Effector memory CD8-positive, alpha-beta T cell (primary cell): ENCODE measurements around the gene MPPED2.

ENCODE experiments used
- ATAC-seq: fragments of 150-1000 bp; cut with Tn5 transposase; replicated peaks from 2 replicates; pipeline ENCODE4 v1.10.0; 2021; ENCODE audit warnings: mild to moderate bottlenecking, moderate library complexity
- DNase-seq, 3 experiments: peaks; one replicate each; pipeline ENCODE4 v3.0.0; 2021
- H3K27ac Mint-ChIP-seq, 2 donors: one replicate each; pipeline ENCODE4 v1.8.0; 2022; ENCODE audit warnings: mild to moderate bottlenecking in 2 of 2, mixed read lengths in 2 of 2, moderate library complexity in 2 of 2
- H3K27me3 Mint-ChIP-seq, 2 donors: one replicate each; pipeline ENCODE4 v1.8.0; 2022; ENCODE audit warnings: mixed read lengths in 2 of 2
- H3K36me3 Mint-ChIP-seq: one replicate; pipeline ENCODE4 v1.8.0; 2022; ENCODE audit warnings: mild to moderate bottlenecking, moderate library complexity, mixed read lengths; ENCODE audit not compliant: insufficient read depth
- H3K4me1 Mint-ChIP-seq, 2 donors: one replicate each; pipeline ENCODE4 v1.8.0; 2022; ENCODE audit warnings: low read depth in 2 of 2, mixed read lengths in 2 of 2
- H3K4me3 Mint-ChIP-seq, 2 donors: one replicate each; pipeline ENCODE4 v1.8.0; 2022; ENCODE audit warnings: mild to moderate bottlenecking in 2 of 2, mixed read lengths in 2 of 2, moderate library complexity in 2 of 2
- H3K9me3 Mint-ChIP-seq, 2 donors: one replicate each; pipeline ENCODE4 v1.8.0; 2022; ENCODE audit warnings: mixed read lengths in 2 of 2

The MPPED2 gene

DNA sequence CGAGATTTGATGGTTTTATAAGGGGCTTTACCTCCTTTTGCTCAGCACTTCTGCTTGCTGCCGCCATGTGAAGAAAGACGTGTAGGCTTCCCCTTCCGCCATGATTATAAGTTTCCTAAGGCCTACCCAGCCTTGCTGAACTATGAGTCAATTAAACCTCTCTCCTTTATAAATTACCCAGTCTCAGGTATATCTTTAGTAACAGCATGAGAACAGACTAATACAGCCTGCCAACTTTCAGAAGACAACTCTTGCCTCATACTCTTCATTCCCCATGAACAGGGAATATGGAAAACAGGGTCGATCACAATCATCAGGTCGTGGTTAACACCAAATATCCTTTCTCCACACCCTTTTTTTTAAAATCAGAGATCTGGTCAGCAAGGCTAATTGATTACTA is 83.0 kb downstream of the MPPED2 start:
- H3K27me3 Mint-ChIP-seq, result peaks cover 0 to 7% of the 10 kb centered on the region in 2 donors

DNA sequence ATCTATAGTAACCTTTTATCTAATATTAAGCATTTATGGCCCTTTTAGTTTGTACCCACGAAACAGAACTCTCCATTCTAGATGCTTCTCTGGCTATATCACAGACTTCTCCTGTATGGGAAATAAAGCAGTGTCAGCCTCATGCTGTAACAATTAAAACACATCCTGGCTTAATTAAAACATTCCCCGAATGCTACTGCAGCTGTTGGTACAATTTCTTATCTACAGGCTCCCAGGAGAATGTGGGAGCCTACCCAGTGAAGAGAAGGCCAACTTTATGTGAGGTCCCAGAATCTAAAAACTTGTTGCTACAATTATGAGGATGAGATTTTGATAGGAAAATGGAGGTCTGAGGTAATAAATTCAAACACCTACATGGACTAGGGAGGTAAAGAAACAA is 83.8 kb downstream of the MPPED2 start:
- Mint-ChIP-seq H3K36me3 (no peaks in the 10 kb centered on the region), H3K27me3 (peaks cover 0 to 7% of the 10 kb centered on the region in 2 donors)

More for the DNA sequence above, 83.0 kb downstream of the MPPED2 start:
- no peak overlapping the region for H3K4me3 Mint-ChIP-seq
- no peaks in the 10 kb centered on the region for H3K4me1 Mint-ChIP-seq
- H3K36me3 Mint-ChIP-seq, result no peaks in the 10 kb centered on the region
- H3K27ac Mint-ChIP-seq, result no peak overlapping the region
- peaks cover 2 to 7% of the 10 kb centered on the region in 2 donors for H3K9me3 Mint-ChIP-seq
- no peak for DNase-seq
- ATAC-seq, result no peak

DNA sequence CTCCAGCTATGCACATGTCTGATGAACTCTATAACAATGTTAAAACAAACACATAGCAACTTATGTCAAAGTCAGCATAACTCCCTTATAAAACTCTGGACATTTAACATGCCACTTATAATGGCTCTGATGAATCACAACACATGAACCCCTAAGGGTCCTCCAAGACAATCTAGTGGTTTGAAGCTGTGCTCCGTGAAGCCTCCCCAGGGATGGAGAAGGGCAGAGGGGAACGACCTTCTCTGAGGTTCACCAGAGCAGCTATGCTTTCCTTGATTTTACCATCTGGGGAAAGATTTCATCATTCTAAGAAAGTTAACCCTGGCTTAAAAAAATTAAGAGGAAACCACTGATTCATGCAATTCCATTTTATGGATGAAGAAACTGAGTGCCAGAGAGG is 84.4 kb downstream of the MPPED2 start:
- no peak for DNase-seq
- Mint-ChIP-seq H3K4me1 (no peaks in the 10 kb centered on the region), H3K27ac (no peak overlapping the region), H3K27me3 (peaks cover 0 to 7% of the 10 kb centered on the region in 2 donors), H3K36me3 (no peaks in the 10 kb centered on the region), H3K9me3 (peaks cover 2 to 7% of the 10 kb centered on the region in 2 donors), H3K4me3 (no peak overlapping the region)
- ATAC-seq, result no peak

More for the DNA sequence above, 83.8 kb downstream of the MPPED2 start:
- H3K9me3 Mint-ChIP-seq, result peaks cover 2 to 7% of the 10 kb centered on the region in 2 donors
- H3K27ac Mint-ChIP-seq, result no peak overlapping the region
- ATAC-seq (no peak), DNase-seq (no peak)
- no peak overlapping the region for H3K4me3 Mint-ChIP-seq
- no peaks in the 10 kb centered on the region for H3K4me1 Mint-ChIP-seq

DNA sequence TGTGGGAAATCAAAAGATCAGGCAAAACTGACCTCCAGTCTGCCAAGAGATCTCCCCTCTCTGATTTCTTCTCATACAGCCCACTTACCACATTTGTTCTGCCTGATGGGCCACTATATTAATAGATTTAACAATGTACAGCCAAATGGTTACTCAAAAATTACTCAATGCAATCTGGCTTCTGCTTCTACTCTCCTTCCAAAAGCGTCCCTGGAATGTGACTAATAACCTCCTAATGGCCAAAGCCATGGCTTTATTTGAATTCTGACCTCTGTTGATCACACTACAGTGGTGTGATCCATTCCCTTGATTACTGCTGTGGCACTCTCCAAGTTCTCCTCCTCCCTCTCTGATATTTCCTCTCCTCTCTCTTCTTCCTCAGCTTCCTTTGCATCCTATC is 86.2 kb downstream of the MPPED2 start:
- no peaks in the 10 kb centered on the region for H3K4me1 Mint-ChIP-seq
- H3K9me3 Mint-ChIP-seq, result peaks cover 2 to 7% of the 10 kb centered on the region in 2 donors
- no peak overlapping the region for H3K4me3 Mint-ChIP-seq
- peaks cover 0 to 2% of the 10 kb centered on the region in 2 donors for H3K27me3 Mint-ChIP-seq
- no peak overlapping the region for H3K27ac Mint-ChIP-seq
- no peaks in the 10 kb centered on the region for H3K36me3 Mint-ChIP-seq
- no peak for ATAC-seq
- DNase-seq, result no peak

DNA sequence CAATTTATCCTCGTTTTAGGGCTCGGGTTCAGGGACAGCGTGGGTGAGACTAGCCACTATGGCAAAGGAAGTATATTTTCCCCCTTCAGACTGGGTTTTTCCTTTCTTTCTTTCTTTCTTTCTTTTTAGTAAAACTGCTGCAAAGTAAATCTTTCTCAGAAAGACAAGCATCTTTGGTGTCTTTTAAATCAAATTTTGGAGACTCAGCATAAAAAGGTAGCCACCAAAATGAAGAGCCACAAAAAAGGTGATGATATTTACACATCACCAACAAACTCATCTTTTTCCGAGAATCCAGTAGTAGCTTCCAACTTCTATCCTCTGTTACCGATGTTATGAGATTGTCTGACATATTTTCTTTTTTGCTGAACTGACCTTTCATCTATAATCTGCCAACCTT is 88.6 kb downstream of the MPPED2 start:
- Mint-ChIP-seq H3K27me3 (no peaks in the 10 kb centered on the region), H3K27ac (no peak overlapping the region), H3K9me3 (peaks cover 2 to 7% of the 10 kb centered on the region in 2 donors), H3K4me1 (no peaks in the 10 kb centered on the region), H3K36me3 (no peaks in the 10 kb centered on the region), H3K4me3 (no peak overlapping the region)
- DNase-seq (no peak), ATAC-seq (no peak)

DNA sequence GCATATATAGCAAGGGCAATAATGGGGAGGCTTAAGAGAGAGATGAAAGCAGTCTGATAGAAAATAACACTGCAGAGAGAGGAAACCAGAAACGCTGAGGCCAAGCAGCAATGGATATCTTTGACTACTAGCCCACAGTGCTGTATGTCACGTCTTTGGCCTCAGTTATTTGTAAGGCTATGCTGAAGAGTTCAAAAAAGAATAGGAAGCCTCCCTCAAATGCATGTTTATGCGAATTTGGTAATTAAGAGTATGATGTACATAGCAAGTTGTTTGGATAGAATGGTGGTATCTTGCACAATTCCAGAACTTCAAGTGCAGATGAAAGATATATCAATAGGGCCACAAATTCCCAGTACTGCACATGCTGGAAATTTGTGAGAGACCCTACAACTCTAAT is 89.2 kb downstream of the MPPED2 start:
- Mint-ChIP-seq H3K9me3 (peaks cover 2 to 7% of the 10 kb centered on the region in 2 donors), H3K4me1 (no peaks in the 10 kb centered on the region), H3K27ac (no peak overlapping the region), H3K36me3 (no peaks in the 10 kb centered on the region), H3K27me3 (no peaks in the 10 kb centered on the region), H3K4me3 (no peak overlapping the region)
- DNase-seq (no peak), ATAC-seq (no peak)

DNA sequence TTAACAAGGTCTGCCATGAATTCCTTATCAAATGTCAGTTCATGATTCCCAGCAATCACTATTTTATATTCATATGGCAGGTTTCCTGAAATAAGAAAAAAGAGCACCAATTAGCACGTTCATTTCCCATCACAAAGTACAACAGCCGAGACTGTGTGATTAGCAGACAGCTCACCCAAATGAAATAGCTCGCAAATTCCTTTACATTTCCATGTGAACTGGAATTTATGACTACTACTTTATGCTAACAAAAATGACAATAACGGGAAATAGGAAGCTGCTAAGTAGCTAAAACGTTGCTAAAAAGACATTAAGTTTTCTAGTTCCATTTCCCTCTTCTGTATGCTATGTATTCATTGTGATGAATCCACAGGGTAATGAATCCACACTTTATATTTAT is 90.7 kb downstream of the MPPED2 start:
- ATAC-seq (no peak), DNase-seq (no peak)
- peaks cover 2 to 6% of the 10 kb centered on the region in 2 donors for H3K9me3 Mint-ChIP-seq
- no peaks in the 10 kb centered on the region for H3K4me1 Mint-ChIP-seq
- no peaks in the 10 kb centered on the region for H3K27me3 Mint-ChIP-seq
- no peaks in the 10 kb centered on the region for H3K36me3 Mint-ChIP-seq
- no peak overlapping the region for H3K4me3 Mint-ChIP-seq
- no peak overlapping the region for H3K27ac Mint-ChIP-seq

DNA sequence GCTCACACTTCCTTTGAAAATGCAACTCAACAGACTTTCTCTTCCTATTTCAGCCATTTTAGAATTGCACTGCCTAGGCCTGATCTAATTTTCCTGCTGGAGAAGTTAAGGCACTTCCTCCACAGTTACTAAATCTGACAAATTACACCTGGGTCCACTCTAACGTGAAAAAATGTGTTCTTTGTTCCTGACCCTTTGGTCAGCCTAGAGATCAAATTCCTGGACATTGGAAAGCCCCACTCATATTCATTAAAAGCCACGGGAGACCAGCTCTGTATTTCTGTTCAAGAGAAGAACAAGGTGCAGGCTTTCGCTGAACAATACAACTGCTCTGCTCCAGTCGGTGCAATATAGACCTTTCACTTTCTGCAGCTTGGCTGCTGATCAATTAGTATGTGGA is 96.6 kb downstream of the MPPED2 start:
- no peaks in the 10 kb centered on the region for H3K9me3 Mint-ChIP-seq

DNA sequence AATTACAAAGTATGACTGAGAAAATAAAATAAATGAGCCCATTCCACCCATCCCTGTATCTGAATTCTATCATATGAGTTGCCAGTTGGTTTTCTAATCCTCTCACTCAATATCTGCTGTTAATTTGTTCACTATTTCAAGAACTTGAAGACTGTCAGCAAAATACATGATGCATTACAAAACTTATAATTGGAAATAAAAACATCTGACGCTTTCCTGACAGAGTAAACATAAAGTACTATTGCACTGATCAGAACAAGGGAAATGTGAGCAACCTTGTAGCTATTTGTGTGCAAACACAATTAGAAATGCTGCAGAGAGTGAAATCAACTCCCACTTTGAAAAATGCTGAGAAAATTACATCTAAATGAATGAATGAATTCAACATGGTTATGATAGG is 97.1 kb downstream of the MPPED2 start:
- no peak overlapping the region for H3K27ac Mint-ChIP-seq
- no peak overlapping the region for H3K4me3 Mint-ChIP-seq
- H3K4me1 Mint-ChIP-seq, result no peaks in the 10 kb centered on the region
- no peak for DNase-seq
- H3K27me3 Mint-ChIP-seq, result no peaks in the 10 kb centered on the region
- no peaks in the 10 kb centered on the region for H3K36me3 Mint-ChIP-seq
- ATAC-seq, result no peak
- no peaks in the 10 kb centered on the region for H3K9me3 Mint-ChIP-seq

More for the DNA sequence above, 96.6 kb downstream of the MPPED2 start:
- no peak overlapping the region for H3K4me3 Mint-ChIP-seq
- H3K27me3 Mint-ChIP-seq, result no peaks in the 10 kb centered on the region
- H3K4me1 Mint-ChIP-seq, result no peaks in the 10 kb centered on the region
- H3K36me3 Mint-ChIP-seq, result no peaks in the 10 kb centered on the region
- H3K27ac Mint-ChIP-seq, result no peak overlapping the region
- DNase-seq (no peak), ATAC-seq (no peak)

DNA sequence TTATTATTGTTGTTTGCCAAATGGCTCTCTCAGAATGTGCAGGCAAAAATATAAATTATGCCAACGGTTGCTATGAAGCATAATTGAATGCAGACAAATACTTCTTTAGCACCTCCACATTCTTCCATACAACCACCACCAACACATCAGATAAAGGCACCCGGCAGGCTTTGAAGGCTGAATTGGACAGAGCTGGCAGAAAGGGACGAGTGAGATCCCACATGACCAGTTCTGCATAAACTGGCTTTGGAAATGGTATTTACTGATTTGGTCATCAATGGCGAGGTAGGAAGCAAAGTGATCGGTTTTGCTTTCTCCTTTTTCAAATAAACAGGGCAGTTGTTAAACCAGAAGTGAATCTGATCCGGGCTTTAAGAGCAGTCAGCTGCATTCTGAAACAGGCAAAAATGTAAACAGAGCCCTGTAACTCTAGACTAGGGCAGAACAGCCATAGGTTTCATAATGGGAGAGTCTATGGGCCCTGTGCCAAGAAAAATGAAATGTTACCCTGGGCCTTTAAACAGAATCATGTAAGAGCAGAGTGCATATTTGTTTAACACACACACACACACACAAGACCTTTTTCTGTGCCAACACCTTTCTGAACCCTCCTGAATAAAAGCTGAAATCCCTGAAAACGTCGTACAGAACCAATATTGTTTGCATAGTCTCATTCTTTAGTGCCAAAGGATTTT is 97.7 kb downstream of the MPPED2 start:
- Mint-ChIP-seq H3K4me3 (no peak overlapping the region), H3K4me1 (no peaks in the 10 kb centered on the region), H3K27me3 (no peaks in the 10 kb centered on the region), H3K9me3 (no peaks in the 10 kb centered on the region), H3K27ac (no peak overlapping the region), H3K36me3 (no peaks in the 10 kb centered on the region)
- ATAC-seq (no peak), DNase-seq (no peak)

DNA sequence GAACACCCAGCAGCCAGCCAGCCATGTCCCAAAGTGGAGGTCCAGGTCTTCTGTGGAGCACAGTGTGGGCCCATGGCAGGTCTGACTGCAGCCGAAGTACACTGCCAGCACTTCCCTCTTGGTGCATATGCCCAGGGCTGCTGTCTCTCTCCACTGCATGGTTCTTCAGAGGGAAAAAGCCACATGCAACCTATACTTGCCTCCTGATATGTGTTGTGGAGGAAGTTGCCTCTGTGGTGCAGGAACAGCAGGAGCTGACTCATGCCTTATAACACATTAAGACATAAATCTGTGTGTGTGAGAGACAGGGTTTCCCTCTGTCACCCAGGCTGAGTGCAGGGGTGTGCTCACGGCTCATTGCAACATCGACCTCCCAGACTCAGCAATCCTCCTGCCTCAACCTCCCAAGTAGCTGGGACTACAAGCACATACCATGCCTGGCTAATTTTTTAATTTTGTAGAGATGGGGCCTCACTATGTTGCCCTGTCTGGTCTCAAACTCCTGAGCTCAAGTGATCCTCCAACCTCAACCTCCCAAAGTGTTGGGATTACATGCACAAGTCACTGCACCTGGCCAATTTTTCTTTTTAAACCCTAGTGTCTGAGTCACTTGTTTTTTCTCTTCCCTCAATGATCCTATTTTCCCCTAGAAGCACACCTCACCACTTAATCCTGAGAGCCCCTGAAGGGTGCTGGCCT is 98.8 kb downstream of the MPPED2 start:
- H3K4me3 Mint-ChIP-seq, result no peak overlapping the region
- no peak for DNase-seq
- no peak for ATAC-seq

DNA sequence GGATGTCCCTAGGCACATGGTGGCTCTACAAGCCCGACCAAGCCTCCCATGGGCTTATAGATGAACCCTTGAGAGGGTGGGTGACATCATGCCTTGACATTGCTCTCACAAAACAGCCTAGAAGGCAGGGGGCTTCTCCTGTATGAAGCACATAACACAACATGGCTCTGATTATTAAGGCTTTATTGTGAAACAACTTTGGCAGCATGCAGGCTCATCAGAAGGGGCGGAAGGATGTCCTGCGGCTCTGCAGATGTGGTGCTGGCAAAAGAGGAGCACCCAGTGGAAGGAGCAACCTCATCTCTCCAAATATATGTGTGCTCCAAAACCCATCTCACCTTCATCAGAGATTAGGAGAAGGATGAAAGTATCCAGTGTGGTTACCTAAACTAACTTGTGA is 100.4 kb downstream of the MPPED2 start:
- Mint-ChIP-seq H3K4me3 (no peak overlapping the region), H3K4me1 (no peaks in the 10 kb centered on the region), H3K27ac (no peak overlapping the region), H3K36me3 (no peaks in the 10 kb centered on the region), H3K27me3 (no peaks in the 10 kb centered on the region), H3K9me3 (no peaks in the 10 kb centered on the region)
- no peak for DNase-seq
- ATAC-seq, result no peak

More for the DNA sequence above, 98.8 kb downstream of the MPPED2 start:
- no peak overlapping the region for H3K27ac Mint-ChIP-seq
- H3K36me3 Mint-ChIP-seq, result no peaks in the 10 kb centered on the region
- H3K27me3 Mint-ChIP-seq, result no peaks in the 10 kb centered on the region
- H3K4me1 Mint-ChIP-seq, result no peaks in the 10 kb centered on the region
- no peaks in the 10 kb centered on the region for H3K9me3 Mint-ChIP-seq

DNA sequence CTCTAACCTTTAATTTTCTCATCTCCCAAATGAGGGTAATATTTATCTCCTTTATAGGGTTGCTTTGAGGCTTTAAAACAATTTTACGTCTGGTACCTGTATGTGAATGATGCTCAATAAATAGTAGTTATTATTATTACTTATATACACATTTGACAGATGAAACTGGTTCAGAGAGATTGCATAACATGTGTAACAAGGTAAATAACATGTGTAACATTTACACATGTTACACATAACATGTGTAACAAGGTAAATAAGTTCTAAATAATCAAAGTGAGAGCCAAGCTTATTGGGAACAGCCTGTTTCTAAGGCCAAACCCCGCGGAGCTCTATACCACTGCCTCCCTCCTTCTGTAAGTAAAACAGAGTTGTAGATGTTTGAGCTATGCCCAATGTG is 100.9 kb downstream of the MPPED2 start:
- Mint-ChIP-seq H3K36me3 (no peaks in the 10 kb centered on the region), H3K4me3 (no peak overlapping the region), H3K9me3 (no peaks in the 10 kb centered on the region), H3K4me1 (no peaks in the 10 kb centered on the region), H3K27ac (no peak overlapping the region), H3K27me3 (no peaks in the 10 kb centered on the region)
- DNase-seq (no peak), ATAC-seq (no peak)

DNA sequence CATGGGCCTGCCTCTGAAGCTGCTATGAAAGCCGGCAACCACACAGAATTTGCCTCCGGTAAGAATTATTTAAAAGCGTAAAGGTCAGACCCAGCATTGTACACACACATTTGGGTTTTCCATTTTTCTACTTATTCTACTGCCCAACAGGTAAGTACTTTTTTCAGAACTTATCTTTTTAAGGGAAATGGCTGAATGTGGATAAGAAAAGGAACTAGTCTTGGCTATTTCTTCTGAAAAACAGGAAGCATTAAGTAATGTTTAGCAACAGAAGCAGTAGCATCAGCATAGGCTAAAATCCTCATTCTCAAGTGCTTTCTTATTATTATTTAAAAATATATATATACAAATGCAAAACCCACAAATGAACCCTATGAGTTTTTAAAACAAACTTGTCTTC is 103.1 kb downstream of the MPPED2 start:
- H3K27ac Mint-ChIP-seq, result no peak overlapping the region
- DNase-seq (no peak), ATAC-seq (no peak)
- no peak overlapping the region for H3K4me3 Mint-ChIP-seq
- H3K27me3 Mint-ChIP-seq, result no peaks in the 10 kb centered on the region
- H3K9me3 Mint-ChIP-seq, result no peaks in the 10 kb centered on the region
- H3K36me3 Mint-ChIP-seq, result no peaks in the 10 kb centered on the region
- H3K4me1 Mint-ChIP-seq, result no peaks in the 10 kb centered on the region
